GM12864 (cell line): ENCODE results near the gene DHX40.

Source experiments
- DNase-seq: peaks from one replicate; pipeline ENCODE4 v3.0.0-alpha.2; 2011; ENCODE audit warnings: low read depth
- H3K4me3 ChIP-seq: 2 replicates; pipeline ENCODE4 v1.5.1; 2011; ENCODE audit warnings: mild to moderate bottlenecking, low read depth, low read length, control low read depth
- TF ChIP-seq, protein P1 (sequence below): IDR thresholded peaks from 2 replicates; pipeline ENCODE4 v1.5.1; 2011; ENCODE audit warnings: low read depth, mild to moderate bottlenecking, moderate library complexity, low read length, control low read depth, inconsistent platforms; ENCODE audit errors: missing control alignments

Gene DHX40

DNA sequence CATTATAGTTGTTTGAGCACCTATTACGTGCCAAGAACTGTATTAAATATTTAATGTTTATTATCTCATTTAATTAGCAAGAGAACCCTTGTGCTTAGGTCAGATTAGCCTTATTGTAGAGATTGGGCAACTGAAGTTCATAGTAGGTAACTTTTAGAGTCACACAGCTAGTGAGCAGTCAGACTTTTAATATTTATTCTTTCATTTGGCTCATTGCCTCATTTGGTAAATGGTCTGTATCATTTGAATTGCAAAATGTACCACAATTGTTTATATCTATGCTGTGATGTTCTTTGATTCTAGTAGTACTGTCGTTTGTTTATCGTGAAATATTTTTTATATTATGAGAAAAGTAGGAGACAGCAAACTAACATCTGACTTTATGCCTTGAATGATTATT lies 61.9 kb downstream of the DHX40 start:
- no peak for DNase-seq
- TF ChIP-seq, protein P1, sequence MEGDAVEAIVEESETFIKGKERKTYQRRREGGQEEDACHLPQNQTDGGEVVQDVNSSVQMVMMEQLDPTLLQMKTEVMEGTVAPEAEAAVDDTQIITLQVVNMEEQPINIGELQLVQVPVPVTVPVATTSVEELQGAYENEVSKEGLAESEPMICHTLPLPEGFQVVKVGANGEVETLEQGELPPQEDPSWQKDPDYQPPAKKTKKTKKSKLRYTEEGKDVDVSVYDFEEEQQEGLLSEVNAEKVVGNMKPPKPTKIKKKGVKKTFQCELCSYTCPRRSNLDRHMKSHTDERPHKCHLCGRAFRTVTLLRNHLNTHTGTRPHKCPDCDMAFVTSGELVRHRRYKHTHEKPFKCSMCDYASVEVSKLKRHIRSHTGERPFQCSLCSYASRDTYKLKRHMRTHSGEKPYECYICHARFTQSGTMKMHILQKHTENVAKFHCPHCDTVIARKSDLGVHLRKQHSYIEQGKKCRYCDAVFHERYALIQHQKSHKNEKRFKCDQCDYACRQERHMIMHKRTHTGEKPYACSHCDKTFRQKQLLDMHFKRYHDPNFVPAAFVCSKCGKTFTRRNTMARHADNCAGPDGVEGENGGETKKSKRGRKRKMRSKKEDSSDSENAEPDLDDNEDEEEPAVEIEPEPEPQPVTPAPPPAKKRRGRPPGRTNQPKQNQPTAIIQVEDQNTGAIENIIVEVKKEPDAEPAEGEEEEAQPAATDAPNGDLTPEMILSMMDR = no peak
- H3K4me3 ChIP-seq = no peak overlapping the region

DNA sequence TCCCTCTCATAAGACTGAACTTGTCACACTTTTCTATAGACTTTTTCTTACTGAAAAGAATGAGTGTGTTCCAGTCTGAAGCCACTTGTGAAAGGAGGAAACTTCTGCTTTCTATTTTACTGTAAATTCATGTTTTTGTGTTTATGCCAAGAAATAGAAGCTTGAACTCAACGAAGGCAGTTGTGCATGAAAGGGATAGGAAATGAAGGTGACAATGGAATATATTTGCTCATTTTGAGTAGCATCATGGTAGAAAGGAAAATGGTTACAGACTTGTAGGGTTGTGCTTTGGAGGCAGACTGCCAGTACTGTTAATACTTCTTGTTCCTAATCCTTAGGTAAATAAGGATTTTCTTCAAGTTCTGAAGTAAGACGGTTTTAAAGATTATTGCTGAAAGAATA lies 62.4 kb downstream of the DHX40 start:
- TF ChIP-seq, protein P1 = no peak
- DNase-seq = no peak
- H3K4me3 ChIP-seq = no peak overlapping the region

DNA sequence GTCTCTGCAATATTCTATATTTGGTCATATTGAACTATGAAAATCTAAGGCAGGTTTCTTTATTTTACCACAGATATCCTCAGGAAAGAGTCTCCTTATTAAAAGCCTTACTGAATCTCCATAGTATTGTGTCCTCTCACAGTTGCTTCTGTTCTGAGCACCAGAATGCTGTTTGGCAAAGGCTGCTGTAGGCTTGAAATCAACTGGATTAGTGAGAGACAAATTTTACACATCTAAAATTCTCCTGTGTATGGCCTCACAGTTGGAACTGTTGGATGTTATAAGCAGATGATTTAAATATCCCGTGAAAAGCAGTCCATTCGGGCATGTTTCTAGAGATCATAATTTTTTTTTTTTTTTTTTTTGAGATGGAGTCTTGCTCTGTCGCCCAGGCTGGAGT lies 63.8 kb downstream of the DHX40 start:
- no peak overlapping the region for H3K4me3 ChIP-seq
- TF ChIP-seq, protein P1 = no peak
- DNase-seq = no peak

DNA sequence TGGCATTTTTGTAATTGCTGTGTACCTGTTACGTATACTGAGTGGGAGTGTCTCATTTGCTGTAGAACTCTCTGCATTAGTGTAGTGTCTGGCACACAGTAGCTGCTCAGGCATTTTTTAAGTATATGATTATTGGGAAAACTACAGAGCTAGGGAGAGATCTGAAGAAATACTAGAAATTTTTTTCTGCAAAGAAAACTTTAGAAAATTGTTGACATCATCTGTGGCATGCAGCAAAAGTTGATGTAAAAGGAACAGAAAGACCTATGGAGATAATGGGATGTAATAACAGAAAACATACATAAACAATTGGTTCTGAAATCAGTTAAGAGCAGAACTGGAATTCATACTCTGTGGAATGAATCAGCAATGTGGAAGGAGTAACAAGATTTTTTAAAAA lies 65.9 kb downstream of the DHX40 start:
- DNase-seq = no peak
- TF ChIP-seq, protein P1 = no peak
- no peak overlapping the region for H3K4me3 ChIP-seq

DNA sequence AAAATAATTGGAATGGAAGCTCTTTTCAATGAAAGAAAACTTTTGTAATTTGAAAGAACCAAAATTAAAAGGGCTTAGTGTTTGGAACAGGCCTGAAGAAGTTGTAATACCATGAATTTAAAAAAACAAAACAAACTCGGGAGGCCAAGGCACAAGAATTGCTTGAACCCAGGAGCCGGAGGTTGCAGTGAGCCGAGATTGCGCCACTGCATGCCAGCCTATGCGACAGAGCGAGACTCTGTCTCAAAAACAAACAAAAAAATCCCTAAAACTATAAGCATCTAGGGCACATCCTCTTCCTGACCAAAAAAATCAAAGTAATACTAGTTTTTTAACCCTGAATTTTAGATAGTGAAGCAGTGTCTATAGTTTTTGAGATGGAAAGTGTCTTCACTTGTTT lies 67.0 kb downstream of the DHX40 start:
- TF ChIP-seq, protein P1 = no peak
- no peak for DNase-seq
- H3K4me3 ChIP-seq = no peak overlapping the region

DNA sequence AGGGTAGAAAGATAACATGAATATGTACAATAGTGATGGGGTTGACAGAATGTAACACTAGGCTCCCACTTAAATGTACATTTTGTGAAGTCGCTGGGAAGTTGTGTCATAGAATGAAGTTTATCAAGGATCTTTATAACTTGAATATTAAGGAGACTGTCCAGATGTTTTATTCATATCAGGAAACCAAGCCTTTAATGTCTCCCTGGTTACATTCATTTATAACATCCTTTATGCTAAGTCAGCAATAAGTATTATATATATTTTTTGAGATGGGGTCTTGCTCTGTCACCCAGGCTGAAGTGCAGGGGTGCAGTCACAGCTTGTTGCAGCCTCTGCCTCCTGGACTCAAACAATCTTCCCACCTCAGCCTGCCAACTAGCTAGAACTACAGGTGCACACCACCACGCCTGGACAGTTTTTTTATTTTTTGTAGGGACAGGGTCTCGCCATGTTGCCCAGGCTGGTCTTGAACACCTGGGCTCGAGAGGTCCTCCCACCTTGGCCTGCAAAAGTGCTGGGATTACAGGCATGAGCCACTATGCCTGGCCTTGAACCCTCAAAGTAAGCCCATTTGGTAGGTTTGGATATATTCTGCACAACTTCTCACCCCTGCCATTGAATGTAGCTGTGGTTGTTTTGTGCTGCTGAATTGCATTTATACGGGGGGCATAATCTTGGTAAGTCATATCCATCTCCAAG lies 68.4 kb downstream of the DHX40 start:
- TF ChIP-seq, protein P1 = no peak
- no peak overlapping the region for H3K4me3 ChIP-seq
- DNase-seq = no peak
